Activated CD4-positive, alpha-beta T cell treated with anti-CD3 and anti-CD28 coated beads for 1 hour (primary cell): ENCODE results near the gene ILDR1.

Experiments used
- DNase-seq: peaks from one replicate; pipeline ENCODE4 v3.0.0-alpha.2; 2020

The ILDR1 gene

DNA sequence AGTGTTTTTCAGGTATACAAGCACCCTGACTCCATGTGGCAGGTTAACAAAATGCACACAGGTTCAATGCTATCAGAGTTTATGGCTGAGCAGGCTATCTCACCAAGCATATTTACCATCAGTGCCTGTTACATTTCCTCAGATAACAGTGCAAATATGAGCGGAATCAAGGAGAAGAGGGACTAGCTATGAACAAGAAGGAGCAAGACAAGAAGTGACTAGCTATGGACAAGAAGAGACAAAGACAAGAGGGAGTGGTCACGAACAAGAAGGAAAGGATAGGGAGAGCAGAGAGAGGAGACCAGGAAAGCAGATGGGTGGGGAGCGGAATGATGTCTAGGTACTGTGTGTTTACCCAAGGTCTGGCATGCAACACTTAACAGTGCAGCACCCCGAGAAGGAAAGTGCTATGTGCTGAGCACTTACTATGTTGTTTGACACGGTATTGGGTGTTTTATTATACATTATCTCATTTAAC, 8.6 kb downstream of the ILDR1 start:
- DNase-seq: no peak

DNA sequence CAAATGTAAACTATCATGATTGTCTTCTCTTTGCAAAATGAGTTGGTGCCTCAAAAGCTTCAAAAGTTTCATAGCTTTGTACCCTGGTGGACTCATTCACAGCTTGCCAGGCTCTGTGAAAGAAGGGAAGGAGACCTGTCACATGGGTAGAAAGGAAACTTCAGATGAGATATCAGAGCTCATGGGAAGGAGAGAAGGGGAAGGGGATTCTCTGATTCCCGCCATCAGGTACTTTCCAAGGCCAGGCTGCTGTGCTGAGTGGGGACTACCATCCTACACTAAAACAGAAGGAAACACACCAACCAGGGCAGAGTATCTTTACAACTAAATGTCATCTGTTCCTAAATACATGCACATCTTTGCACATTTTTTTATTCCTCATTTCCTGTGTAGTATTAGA, 9.2 kb downstream of the ILDR1 start:
- DNase-seq: no peak

DNA sequence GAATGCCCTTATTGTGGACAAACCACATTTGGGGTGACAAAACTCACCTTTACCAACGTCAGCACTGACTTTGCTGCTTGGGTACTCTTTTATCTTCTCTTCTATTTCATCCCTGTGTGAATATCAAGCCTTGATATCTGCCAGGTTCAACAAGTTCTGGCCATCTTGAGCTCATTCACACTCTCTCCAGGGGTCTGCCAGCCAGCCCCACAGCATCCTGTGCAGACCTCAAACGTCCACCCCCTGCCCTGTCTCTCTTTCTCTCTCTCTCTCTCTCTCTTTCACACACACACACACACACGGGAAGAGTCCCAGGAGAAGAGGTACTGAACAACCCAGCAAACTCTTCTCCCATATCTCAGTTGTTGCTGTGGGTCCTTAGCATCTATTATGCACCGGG, 10.7 kb downstream of the ILDR1 start:
- no peak for DNase-seq

DNA sequence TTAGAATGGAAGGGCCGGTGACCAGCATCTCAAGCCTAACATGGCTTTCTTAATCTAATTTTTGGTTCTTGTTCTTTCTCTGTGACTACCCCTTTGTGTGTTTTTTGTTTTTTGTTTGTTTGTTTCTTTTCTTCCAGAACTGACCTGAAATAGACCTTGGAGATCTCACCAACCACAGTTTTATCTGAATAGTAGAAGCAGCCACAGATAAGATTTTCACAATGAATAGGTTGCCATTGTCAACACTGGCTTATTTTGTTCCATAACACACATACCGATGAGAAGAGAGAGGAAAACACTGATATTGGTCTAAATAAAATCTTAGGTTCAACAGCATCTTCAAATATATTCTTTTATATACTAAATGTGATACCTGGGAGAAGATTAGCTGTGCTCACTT, 11.5 kb downstream of the ILDR1 start:
- DNase-seq: no peak

DNA sequence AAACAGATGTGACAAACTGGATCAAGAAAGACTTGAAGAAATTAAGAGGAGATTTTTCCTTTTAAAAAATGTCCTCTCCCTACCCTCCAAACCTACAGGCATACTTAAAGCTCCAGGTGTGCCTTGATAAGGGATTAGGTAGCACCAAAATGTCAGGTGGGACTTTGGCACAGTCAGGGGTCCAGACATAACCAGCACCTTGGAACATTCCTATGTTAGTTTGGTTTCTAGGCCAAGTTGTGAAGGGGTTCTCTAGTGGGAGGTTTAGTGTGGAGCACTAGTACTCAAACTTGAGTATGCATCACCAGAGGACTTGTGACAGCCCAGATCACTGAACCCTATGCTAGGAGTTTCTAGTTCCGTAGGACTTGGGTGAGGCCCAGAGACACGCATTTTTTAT, 13.9 kb downstream of the ILDR1 start:
- DNase-seq: no peak

DNA sequence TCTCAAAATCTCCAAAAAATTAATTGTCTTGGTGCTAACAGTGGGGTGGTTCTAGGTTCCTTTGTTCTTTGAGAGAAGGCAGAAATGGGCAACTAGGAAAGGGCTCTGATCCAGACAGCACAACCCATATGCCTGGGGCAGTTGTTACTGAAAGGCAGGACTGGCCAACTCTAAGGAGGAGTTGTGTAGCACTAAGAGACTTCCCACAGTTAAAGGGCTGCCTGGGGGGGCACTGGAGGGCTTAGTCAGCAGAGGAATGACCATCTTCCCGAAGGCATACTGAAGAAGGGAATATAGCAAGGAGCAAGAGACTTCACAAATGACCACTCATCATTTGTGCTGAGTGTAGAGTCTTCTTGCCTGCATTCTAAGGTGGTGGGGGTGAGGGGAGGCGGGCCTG, 15.8 kb downstream of the ILDR1 start:
- no peak for DNase-seq

DNA sequence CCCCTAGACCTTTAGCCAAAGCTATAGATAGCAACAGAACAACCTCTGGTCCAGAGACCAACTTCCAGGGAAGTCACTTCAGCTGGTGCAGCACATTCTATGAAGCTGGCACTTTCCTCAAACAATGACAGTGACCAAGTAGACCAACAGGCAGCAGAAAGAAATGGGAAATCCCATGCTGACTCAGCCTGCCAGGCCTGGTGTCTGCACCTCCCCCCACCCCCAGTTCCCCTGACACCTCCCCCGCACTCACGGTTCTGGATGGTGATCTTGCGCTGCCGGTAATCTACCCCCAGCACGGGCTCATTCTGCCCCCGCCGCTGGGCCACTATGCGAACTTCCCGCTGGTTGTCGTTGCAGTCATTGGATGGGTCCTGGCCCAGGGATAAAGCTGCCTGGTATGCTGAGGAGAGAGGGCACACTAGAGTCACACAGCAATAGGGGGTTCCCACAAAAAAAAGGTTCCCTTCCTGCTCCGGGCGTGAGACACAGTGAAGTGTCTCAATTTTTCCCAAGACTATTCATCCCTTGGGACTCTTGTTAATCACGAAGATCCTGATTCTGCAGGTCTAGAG, 17.0 kb downstream of the ILDR1 start:
- no peak for DNase-seq

DNA sequence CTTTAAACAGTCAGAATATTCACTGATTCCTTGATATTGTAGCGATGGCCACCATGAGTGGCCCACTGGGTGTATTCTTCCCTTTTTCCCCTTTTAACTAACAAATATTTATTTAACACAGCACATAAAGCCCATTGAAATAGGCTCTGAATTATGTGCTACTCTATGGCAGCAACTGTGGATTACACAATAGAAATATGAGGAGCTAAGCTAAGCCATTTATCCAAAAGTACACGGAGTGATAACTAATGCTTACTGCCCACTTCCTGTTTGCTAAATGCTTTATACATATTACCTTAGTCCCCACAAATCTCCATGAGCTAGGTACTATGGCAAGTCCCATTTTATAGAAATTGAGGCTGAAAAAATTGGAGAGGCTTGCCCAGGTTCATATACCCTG, 17.9 kb downstream of the ILDR1 start:
- DNase-seq: no peak

DNA sequence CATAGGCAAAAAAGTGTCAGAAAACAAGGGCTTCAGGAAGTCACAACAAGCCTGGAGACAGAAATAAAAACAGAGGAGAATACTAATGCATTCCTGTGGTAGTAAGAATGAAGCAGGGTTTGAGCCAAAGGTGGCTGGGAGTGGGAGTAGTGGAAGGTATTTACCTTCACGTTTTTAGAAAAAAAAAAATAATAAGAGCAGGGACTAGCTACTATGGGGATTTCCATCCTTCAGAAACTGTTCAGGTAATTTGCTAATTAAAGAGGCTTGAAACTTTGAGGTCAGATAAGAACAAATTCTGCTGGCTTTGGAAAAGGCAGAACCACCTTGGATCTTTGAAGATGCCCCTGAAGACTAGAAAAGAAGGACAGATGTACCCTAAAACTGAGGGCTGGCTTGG, 18.4 kb downstream of the ILDR1 start:
- no peak for DNase-seq

DNA sequence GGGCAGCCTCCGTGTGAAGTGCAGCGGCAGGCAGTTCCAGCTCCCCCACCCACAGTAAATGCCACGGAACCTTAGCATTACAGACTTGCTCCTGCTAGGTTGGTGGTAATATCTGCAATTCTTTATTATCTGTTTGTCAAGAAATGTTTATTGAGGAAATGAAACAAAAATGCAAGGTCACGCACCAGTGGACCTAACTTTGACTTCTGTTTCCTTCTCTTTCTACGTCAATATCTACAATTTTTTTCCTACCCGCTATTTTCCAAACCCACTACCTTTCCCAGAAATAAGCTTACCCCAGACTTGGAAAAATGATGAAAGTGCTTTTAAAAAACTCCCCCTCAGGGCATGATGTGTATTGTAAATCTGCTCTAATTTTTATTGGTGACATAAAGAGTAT, 18.9 kb downstream of the ILDR1 start:
- no peak for DNase-seq

DNA sequence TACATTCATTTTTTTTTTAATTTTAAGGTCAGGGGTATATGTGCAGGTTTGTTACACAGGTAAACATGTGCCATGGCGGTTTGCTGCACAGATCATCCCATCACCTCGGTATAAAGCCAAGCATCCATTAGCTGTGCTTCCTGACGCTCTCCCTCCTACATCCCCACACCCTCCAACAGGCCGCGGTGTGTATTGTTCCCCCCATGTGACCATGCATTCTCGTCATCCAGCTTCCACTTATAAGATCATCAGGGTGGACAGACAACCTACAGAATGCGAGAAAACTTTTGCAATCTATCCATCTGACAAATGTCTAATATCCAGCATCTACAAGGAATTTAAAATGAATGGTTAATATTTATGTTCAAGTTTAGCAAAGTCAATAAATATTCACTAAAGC, 19.4 kb downstream of the ILDR1 start:
- no peak for DNase-seq

DNA sequence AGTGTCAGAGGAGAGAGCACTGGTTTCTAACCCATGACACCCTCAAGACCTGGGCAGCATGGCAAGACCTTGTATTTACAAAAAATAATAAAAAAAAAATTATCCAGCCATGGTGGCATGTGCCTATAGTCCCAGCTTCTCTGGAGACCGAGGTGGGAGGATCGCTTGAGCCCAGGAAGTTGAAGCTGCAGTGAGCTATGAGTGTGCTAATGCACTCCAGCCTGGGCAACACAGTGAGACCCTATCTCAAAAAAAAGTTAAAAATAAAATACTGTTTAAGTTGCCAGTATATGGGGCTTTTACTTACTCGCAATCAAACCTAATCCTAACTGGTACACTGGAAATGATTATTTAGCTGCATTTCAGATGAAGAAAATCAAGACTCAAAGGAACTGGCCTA, 20.2 kb downstream of the ILDR1 start:
- no peak for DNase-seq

DNA sequence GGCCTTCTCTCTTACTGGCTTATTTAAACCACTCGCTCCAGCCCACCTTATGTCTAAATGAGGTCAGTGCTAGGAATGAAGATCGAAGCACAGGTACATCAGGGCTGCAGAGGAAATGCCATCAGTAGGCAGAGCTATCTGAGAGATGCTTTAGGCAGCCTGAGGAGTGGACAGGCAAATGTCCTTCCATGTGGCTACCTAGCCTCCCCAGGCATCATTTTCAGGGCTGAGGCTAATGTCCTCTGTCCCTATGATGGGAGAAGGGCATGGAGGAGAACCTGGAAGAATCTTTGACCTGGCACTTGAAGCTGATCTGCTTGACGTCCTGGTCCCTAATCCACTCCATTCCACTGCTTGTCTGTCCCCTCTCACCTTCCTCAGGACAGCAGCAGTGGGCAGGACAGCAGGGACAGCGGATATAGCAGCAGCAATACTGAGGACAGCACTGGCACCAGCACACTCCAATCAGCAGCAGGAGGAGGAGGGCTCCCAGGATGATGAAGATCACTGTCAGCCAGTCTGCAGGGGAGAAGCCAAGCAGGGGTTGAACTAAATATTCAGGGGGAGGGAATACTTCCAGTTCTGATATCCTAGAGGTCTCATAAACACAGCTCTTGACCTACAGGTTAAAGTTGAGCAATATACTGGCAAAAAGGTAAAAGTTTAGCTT, 21.0 kb downstream of the ILDR1 start:
- no peak for DNase-seq

DNA sequence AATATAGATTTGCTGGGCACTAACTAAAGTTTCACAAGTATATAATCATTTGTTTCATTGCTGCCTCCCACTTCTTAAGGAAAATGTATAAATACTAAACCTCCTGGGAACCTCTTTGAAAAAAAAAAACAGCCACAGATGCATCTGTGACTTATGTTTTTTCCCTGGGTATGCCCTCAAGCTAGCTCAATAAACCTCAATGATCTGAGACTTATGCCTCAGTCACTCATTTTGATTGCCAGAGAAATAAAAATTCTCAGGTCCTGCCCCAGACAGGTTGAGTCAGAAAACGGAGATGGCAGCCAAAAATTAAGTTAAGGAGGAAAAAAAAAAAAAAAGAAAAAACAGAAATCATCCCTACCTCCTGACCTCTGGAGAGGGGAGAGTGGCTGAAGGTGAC, 22.1 kb downstream of the ILDR1 start:
- DNase-seq: no peak

DNA sequence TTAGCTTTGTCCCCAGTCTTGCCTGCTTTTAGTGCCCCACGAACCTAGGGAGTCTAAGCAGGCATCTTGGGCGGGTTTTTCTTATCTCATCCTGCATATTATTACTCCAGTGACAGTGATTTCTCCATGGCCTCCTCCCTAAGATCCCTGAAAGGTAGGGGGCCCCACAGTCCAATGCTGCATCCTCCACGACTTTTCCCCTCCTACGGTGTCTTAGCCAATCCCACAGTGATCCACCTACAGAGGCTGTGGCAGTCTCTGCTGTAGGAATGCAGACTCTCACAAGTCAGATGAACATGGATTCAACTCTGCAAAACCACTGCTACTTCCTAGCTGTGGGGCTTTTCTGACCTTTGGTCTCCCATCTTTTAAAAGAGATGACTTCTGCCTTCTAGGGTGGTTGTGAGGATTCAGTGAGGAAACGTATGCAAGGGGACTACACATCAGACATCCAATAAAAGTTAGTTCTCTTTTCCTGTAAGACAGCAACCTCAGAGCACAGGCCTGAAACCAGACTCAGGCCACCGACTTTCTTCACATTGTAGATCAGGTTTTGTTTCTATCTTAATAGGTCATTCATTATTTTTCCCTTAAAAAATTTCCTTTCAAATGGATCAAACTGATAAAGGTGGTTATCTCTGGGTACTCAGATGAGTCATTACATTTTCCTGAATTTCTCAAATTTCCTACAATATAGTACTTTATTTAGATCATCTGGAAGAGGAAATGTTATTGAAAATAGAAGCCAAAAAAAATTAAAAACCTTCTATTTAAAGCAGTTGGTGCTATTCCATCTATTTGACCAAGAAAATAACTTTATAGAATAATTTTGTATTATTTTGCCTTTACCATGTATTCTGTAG, 23.2 kb downstream of the ILDR1 start:
- no peak for DNase-seq

DNA sequence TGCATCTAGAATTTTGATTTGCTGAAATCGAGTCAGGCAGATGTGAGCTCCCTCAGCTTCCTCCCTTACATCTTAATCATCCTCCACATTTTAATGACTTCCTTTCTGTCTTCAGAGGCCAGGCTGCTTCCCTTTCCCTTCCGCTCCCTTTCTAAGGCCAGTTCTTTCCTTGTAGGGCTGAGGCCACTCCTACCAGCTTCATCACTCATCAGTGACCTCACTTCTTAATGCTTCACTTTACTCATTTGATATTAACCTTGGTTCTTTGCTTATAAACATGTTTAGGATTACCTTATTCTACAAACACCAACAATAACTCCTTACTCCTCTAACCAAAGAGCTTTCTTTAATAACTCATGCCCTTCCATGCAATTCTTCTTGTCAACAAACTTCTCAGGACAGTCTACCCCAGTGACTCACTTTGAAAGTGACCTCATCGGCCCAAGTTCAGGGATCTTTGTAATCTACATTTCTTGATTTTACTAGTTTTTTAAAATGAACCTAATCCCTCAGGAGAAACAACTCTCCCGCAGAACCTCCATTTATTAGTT, 23.9 kb downstream of the ILDR1 start:
- no peak for DNase-seq

DNA sequence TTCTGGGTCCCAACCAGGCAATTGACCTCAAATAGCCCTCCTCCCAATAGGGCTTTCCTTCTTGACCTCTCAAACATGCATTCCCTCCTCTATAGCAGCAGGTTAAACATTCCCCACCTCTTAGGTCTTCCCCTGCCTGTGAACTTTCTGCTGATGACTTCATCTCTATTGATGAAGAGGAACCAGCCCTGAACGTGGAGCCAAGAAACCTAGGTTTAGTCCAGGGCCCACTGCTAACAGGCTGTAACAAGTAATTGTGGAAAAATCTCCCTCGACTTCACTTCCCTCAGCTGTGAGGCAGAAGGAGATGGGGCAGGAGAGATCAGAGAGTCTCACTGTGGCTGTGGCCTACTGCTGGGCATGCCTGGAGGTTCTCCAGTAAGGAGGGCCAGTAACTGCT, 24.7 kb downstream of the ILDR1 start:
- DNase-seq: no peak

DNA sequence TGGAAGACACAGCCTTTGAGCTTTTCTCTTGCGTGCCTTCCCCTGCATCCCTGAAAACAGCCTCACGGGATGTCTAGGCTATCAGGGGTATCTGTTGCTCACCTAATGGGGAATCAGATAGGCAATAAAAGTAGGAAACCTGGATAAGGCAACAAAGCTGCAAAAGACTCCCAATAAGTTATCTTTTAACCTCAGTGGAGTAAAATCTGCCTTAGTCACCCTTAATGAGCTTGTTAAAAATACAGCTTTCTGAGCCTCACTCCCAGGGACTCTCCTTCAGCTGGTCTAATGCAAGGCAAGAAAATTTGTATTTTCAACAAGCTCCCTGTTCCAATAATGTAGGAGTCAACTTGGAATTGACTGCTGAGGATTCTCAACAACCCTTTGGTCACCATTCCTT, 25.6 kb downstream of the ILDR1 start:
- no peak for DNase-seq

DNA sequence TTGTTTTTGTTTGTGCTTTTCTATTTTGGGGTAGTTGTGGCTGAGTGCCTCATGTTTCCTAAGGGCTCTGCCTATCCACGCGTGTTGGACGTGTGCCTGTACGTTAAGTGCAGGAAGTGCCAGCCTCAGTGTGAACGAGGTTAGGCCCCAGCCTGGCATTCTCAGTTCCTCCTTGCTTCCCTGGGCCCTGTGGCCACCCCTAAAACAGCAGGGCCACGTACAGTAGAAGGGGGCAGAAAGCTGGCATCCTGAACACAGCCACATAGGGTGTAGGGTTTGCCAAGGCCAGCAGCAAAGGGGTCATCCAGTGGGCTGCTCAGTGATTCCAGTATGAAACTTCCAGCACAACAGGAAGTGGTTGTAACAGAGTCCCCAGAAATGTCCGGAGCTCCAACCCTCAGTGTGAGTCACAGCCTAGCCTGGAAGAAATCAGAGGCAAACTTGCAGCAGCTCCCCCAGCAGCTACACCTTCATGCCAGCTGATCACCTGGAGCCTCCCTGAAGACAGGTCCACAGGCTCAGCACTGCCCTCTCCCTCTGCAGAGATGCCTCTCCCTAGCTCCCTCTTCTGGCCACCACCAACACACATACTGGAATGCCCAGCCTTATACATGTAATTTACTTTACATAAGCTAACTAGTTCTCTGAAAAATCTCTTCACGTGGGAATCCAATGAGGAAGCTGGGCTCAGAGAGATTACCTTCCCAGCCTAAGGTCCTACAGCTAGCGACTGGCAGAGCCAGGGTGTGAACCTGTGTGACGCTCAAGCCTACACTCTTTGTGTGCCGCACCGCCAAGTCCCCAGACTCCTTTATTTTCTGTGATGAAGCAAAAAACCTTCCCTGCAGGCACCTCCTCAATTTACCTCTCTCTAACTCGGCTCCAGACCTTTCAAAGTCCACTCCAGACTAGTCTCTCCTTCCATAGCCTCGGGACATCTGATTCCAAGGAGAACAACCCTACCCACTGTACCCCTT, 26.6 kb downstream of the ILDR1 start:
- no peak for DNase-seq

DNA sequence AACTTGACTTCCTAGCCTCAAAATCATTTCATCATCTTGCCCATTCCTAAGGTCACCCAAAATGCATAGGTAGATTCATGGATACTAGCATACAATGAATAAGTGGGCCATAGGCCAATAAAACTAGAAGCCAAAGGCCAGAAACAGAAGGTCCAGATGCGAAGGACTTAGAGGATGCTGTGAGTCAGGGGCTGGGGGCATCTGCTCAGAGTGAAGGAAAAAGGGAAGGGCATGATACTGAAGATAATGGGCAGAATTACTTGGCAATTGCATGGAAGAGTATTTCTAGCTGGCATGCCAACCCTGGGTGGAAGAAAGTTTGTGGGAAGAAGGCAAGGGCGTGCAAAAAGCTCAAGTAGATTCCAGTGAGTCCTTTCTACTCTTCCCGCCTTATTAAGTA, 27.5 kb downstream of the ILDR1 start:
- DNase-seq: no peak

DNA sequence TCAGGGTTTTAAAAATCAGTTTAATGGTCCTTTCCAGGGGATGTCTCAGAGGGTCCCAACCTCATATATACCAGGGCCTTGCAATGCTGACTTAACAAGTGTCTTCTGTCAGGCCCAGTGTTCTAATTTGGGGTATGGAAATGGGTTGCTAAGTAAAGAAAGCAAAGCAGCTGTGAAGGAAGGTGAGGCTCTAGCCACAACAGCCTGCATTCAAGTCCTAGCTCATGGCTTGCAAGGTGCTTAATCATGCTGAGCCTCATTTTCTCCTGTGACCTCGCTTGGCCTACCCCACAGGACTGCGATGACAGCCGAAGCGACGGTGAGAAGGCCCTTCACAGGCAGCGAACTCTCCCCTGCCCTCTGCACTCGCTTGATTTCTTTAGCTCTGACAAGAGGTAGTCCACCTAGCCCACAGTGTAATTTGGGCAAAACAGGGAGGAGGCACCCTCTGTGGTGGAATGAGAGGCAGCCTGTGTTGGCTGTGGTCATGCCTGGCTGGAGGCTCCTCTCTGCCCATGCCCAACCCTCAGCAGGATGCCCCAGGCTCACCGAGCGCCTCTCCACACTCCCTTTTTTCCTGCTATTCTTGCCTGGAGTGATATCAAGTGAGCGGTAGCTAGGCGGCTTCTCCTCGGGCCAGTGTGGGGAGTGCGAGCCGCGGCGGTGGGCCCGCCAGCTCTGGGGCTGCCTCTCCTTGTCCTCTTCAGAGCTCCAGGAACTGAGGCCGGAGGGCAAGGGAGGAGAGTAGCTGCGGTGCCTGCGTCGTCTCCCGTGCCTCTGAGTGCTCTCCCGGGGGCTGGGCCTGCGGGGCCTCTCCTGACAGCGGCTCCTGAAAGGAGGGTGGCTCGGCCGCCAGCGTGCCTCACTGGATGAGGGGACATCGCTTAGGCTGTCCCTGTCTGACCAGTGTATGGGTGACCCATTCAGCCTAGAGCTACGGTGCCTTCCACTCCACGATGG, 29.2 kb downstream of the ILDR1 start:
- no peak for DNase-seq
